Panc1 (cell line): ENCODE data around the gene MCF2L2.

ENCODE experiments used
- CTCF ChIP-seq: fragments of 450-650 bp; IDR thresholded peaks from 2 replicates; pipeline ENCODE4 v1.5.1; 2017; ENCODE audit warnings: mild to moderate bottlenecking
- POLR2AphosphoS5 ChIP-seq: IDR thresholded peaks from 2 replicates; pipeline ENCODE4 v1.6.1; 2012; ENCODE audit warnings: mild to moderate bottlenecking, low read depth, low read length, moderate library complexity
- SIN3A ChIP-seq: IDR thresholded peaks from 2 replicates; pipeline ENCODE4 v1.6.1; 2012; ENCODE audit warnings: low read depth, mild to moderate bottlenecking, low read length, moderate library complexity, borderline replicate concordance; ENCODE audit not compliant: insufficient read depth
- TCF7L2 ChIP-seq: IDR thresholded peaks from 2 replicates; pipeline ENCODE4 v1.6.1; 2011; ENCODE audit warnings: mild to moderate bottlenecking, low read depth, low read length, inconsistent platforms
- TF ChIP-seq, protein P1 (sequence below), 2 experiments: IDR thresholded peaks; 2 replicates each; pipeline ENCODE4 v1.6.1; 2011 to 2012; ENCODE audit warnings: low read depth in 2 of 2, control low read depth in 1 of 2, low read length in 1 of 2, mild to moderate bottlenecking in 1 of 2, moderate library complexity in 1 of 2; ENCODE audit not compliant: insufficient read depth in 1 of 2

DNA sequence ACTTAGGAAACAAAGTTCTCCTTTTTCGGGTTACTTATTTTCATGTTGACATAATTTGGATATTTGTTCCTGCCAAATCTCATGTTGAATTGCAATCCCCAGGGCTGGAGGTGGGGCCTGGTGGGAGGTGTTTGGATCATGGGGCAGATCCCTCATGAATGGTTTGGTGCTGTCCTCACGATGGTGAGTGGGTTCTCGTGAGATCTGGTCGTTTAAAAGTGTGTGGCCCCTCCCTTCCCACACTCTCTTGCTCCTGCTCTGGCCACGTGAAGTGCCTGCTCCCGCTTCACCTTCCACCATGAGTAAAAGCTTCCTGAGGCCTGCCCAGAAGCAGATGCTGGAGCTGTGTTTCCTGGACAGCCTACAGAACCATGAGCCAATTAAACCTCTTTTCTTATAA, 43.7 kb upstream of the MCF2L2 start:
- TF ChIP-seq CTCF (no peak), POLR2AphosphoS5 (no peak), TCF7L2 (no peak), SIN3A (no peak)
- TF ChIP-seq, protein P1, sequence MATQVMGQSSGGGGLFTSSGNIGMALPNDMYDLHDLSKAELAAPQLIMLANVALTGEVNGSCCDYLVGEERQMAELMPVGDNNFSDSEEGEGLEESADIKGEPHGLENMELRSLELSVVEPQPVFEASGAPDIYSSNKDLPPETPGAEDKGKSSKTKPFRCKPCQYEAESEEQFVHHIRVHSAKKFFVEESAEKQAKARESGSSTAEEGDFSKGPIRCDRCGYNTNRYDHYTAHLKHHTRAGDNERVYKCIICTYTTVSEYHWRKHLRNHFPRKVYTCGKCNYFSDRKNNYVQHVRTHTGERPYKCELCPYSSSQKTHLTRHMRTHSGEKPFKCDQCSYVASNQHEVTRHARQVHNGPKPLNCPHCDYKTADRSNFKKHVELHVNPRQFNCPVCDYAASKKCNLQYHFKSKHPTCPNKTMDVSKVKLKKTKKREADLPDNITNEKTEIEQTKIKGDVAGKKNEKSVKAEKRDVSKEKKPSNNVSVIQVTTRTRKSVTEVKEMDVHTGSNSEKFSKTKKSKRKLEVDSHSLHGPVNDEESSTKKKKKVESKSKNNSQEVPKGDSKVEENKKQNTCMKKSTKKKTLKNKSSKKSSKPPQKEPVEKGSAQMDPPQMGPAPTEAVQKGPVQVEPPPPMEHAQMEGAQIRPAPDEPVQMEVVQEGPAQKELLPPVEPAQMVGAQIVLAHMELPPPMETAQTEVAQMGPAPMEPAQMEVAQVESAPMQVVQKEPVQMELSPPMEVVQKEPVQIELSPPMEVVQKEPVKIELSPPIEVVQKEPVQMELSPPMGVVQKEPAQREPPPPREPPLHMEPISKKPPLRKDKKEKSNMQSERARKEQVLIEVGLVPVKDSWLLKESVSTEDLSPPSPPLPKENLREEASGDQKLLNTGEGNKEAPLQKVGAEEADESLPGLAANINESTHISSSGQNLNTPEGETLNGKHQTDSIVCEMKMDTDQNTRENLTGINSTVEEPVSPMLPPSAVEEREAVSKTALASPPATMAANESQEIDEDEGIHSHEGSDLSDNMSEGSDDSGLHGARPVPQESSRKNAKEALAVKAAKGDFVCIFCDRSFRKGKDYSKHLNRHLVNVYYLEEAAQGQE (IDR thresholded peaks at IDR 0.05; ENCODE audit: insufficient read depth in 1 of 2, low read depth in 2 of 2, low read length in 1 of 2), result no peak
